PC-9 (cell line): ENCODE measurements around the gene RBL2. TPM values are rescaled to one million over a fixed set of nuclear protein-coding genes. Genes with fewer than 3 reads are reported as not detected.
"Not testable (repeated sequence)": the region's sequence is repeated elsewhere in the genome, so short reads cannot be mapped to it uniquely, and the experiment has no call there.

Experiments
- BruUV-seq: library from RNA; stranded (reverse); fragments of 400-500 nt; replicated peaks from 2 replicates; lab custom pipeline; 2021; lab: Mats Ljungman, UMichigan
- CTCF ChIA-PET: fragments of 300-600 bp; sonication (Branson Sonifier 250); formaldehyde crosslinking; loops from one replicate; lab custom pipeline; 2022; ENCODE audit warnings: antibody characterized with exemption; lab: Charles Lee
- POLR2A ChIA-PET: fragments of 300-600 bp; sonication (Branson Sonifier 250); formaldehyde crosslinking; loops from one replicate; lab custom pipeline; 2022; ENCODE audit warnings: antibody characterized with exemption; ENCODE audit not compliant: unreplicated experiment; lab: Charles Lee
- DNase-seq, 2 experiments: peaks; one replicate each; pipeline versions ENCODE4 v3.0.0 to v3.0.0-alpha.2; 2015 to 2022; ENCODE audit warnings: mixed read lengths in 1 of 2
- H2AFZ ChIP-seq: fragments of 200-600 bp; sonication (generic); 2 replicates; pipeline ENCODE4 v1.8.1; 2017; ENCODE audit warnings: antibody characterized with exemption
- H3F3A ChIP-seq: fragments of 200-600 bp; sonication (generic); 2 replicates; pipeline ENCODE4 v1.8.1; 2017; ENCODE audit warnings: antibody characterized with exemption, mild to moderate bottlenecking, low read depth; ENCODE audit not compliant: insufficient read depth
- H3K27ac ChIP-seq: fragments of 200-600 bp; sonication (generic); 2 replicates; pipeline ENCODE4 v1.6.1; 2016; ENCODE audit warnings: mixed run types
- H3K27me3 ChIP-seq: fragments of 200-600 bp; sonication (generic); 2 replicates; pipeline ENCODE4 v1.6.1; 2016; ENCODE audit warnings: low read depth, mixed run types; ENCODE audit not compliant: insufficient read depth
- H3K36me3 ChIP-seq: fragments of 200-600 bp; sonication (generic); 2 replicates; pipeline ENCODE4 v1.6.1; 2016; ENCODE audit warnings: low read depth, mixed run types
- H3K4me1 ChIP-seq: fragments of 200-600 bp; sonication (generic); replicated peaks from 2 replicates; pipeline ENCODE4 v1.6.1; 2016; ENCODE audit warnings: mixed run types; ENCODE audit not compliant: insufficient read depth
- H3K4me2 ChIP-seq: fragments of 200-600 bp; sonication (generic); 2 replicates; pipeline ENCODE4 v1.6.1; 2017; ENCODE audit warnings: mixed run types
- H3K4me3 ChIP-seq: fragments of 200-600 bp; sonication (generic); 2 replicates; pipeline ENCODE4 v1.6.1; 2016; ENCODE audit warnings: mixed run types
- H3K79me2 ChIP-seq: fragments of 200-600 bp; sonication (generic); 2 replicates; pipeline ENCODE4 v1.6.1; 2017; ENCODE audit warnings: low read depth, mixed run types
- H3K9me2 ChIP-seq: fragments of 200-600 bp; sonication (generic); 2 replicates; pipeline ENCODE4 v1.8.1; 2017; ENCODE audit warnings: mild to moderate bottlenecking; ENCODE audit not compliant: insufficient read depth
- H3K9me3 ChIP-seq: fragments of 200-600 bp; sonication (generic); 2 replicates; pipeline ENCODE4 v1.8.1; 2016; ENCODE audit warnings: low read depth; ENCODE audit not compliant: insufficient read depth
- H4K20me1 ChIP-seq: fragments of 200-600 bp; sonication (generic); 2 replicates; pipeline ENCODE4 v1.8.1; 2017; ENCODE audit not compliant: insufficient read depth
- CTCF ChIP-seq: fragments of 200-600 bp; sonication (generic); conservative IDR thresholded peaks from 2 replicates; pipeline ENCODE4 v1.6.1; 2017; ENCODE audit warnings: mixed run types, antibody characterized with exemption, mild to moderate bottlenecking, moderate library complexity
- EZH2 ChIP-seq: fragments of 200-600 bp; sonication (generic); IDR thresholded peaks from 2 replicates; pipeline ENCODE4 v1.8.0; 2017; ENCODE audit warnings: antibody characterized with exemption, low read depth
- intact Hi-C: fragments of 100-400 bp; cut with micrococcal nuclease; formaldehyde crosslinking; loops from one replicate; pipeline ENCODE4 v1.10.0; 2022; ENCODE audit not compliant: unreplicated experiment
- total RNA-seq: library from RNA; stranded (reverse); gene quantifications from 2 replicates; pipeline ENCODE4 v1.2.3, GENCODE V29; 2021

The RBL2 gene
- total RNA-seq, 1 experiment from 2014 or later, result 72.0 TPM

- no peaks in the 10 kb centered on the region for H3K79me2 ChIP-seq
- ChIA-PET POLR2A (interaction anchor here (0.5 kb wide), 1 partner anchor 75 kb away, joined by 3 read pairs; no protein-coding TSS in a partner anchor), CTCF (interaction anchor here (0.7 to 1.0 kb wide), 3 partner anchors 221 to 1318 kb away, joined by 3 read pairs; no protein-coding TSS in a partner anchor)
- H3K9me3 ChIP-seq, result no peaks in the 10 kb centered on the region
- no TSS peak for BruUV-seq
- no peaks in the 10 kb centered on the region for H3F3A ChIP-seq
- H3K27me3 ChIP-seq, result no peaks in the 10 kb centered on the region
- intact Hi-C loops, result no loop called here
- H4K20me1 ChIP-seq, result no peaks in the 10 kb centered on the region
- no peaks in the 10 kb centered on the region for H3K36me3 ChIP-seq
- peaks cover 15% of the 10 kb centered on the region for H3K4me1 ChIP-seq
- no peak overlapping the region for H3K4me3 ChIP-seq
- DNase-seq, result no peak
- no peaks in the 10 kb centered on the region for H3K9me2 ChIP-seq
- TF ChIP-seq CTCF (peak; percentile 55; the same call in 1 of the 2 replicates), EZH2 (no peak)
- peak overlapping the region; percentile 39 for H3K4me2 ChIP-seq
- no peak overlapping the region for H3K27ac ChIP-seq
- no peak overlapping the region for H2AFZ ChIP-seq
These were observed 76.4 kb downstream of the RBL2 start for GRCh38 chr16:53510704-53511070.

- intact Hi-C loops, result no loop called here
- TF ChIP-seq EZH2 (no peak), CTCF (no peak)
- Histone ChIP-seq H2AFZ (no peak overlapping the region), H3K36me3 (no peaks in the 10 kb centered on the region), H3K4me3 (no peak overlapping the region), H3K27ac (no peak overlapping the region), H3K79me2 (no peaks in the 10 kb centered on the region), H3K27me3 (no peaks in the 10 kb centered on the region), H3K4me2 (peak overlapping the region; percentile 39), H3K9me2 (no peaks in the 10 kb centered on the region), H3F3A (no peaks in the 10 kb centered on the region), H3K9me3 (no peaks in the 10 kb centered on the region), H4K20me1 (no peaks in the 10 kb centered on the region), H3K4me1 (peaks cover 15% of the 10 kb centered on the region)
- no TSS peak for BruUV-seq
- ChIA-PET CTCF (no interaction called here), POLR2A (no interaction called here)
- DNase-seq, result no peak
These were observed 76.8 kb downstream of the RBL2 start for GRCh38 chr16:53511084-53511402.

DNA sequence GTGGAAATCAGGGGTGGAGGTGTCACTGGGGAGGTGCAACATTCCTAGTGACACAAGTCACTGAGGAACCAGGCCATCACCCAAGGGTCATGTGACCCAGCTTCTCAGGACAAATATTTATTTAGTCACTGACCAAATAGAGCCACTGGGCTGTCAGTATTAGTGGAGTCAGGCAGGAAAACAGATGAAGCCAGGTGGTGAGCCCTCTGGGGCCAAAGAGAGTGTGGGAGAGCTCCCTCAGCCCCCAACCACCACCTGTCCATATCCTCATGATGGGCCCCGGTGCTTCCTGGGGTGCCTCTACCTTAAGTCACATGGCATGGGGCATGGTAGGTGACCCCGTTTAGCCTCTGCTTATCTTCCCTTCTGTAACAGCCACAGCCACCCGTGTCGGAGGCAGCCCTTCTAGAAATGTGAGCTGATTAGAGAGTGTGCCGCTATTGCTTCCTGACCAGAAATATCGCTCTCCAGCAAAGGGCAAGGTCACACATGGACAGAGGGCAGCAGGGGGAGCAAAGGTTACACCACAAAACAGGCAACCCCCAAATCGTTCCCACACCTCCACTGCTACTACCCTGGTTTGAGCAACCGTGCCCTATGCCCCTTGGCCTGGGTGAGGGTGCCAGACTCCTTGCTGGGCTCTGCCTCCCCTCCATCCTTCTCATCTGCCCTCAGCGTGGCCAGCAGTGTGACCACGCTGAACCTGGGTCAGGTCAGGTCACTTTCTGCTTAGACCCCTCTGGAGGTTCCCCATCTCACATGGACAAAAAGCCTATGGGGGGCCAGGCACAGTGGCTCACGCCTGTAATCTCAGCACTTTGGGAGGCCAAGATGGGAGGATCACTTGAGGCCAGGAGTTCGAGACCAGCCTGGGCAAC, 77.4 kb downstream of the RBL2 start:
- H3K27me3 ChIP-seq, result no peaks in the 10 kb centered on the region
- TF ChIP-seq CTCF (no peak), EZH2 (no peak)
- ChIA-PET POLR2A (no interaction called here), CTCF (interaction anchor here (0.6 kb wide), 1 partner anchor 82 kb away, joined by 3 read pairs; no protein-coding TSS in a partner anchor)
- intact Hi-C loops, result no loop called here
- H3K9me3 ChIP-seq, result no peaks in the 10 kb centered on the region
- peak overlapping the region; percentile 39 for H3K4me2 ChIP-seq
- no peaks in the 10 kb centered on the region for H3F3A ChIP-seq
- DNase-seq, result peak; percentile 56 to 87
- no peaks in the 10 kb centered on the region for H4K20me1 ChIP-seq
- no peaks in the 10 kb centered on the region for H3K36me3 ChIP-seq
- H3K27ac ChIP-seq, result no peak overlapping the region
- no peaks in the 10 kb centered on the region for H3K9me2 ChIP-seq
- H3K4me1 ChIP-seq, result peaks cover 15% of the 10 kb centered on the region
- BruUV-seq, result no TSS peak
- H3K4me3 ChIP-seq, result no peak overlapping the region
- H2AFZ ChIP-seq, result no peak overlapping the region
- H3K79me2 ChIP-seq, result no peaks in the 10 kb centered on the region

DNA sequence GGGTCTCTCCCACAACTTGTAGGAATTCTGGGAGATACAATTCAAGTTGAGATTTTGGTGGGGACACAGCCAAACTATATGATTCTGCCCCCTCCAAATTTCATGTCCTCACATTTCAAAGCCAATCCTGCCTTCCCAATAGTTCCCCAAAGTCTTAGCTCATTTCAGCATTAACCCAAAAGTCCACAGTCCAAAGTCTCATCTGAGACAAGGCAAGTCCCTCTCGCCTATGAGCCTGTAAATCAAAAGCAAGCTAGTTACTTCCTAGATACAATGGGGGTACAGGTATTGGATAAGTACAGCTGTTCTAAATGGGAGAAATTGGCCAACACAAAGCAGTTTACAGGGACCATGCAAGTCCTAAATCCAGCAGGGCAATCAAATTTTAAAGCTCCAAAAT, 78.5 kb downstream of the RBL2 start:
- H3F3A ChIP-seq, H2AFZ ChIP-seq, DNase-seq, H4K20me1 ChIP-seq, POLR2A ChIA-PET, H3K9me2 ChIP-seq, H3K79me2 ChIP-seq, H3K4me2 ChIP-seq, H3K36me3 ChIP-seq, intact Hi-C loops, H3K27me3 ChIP-seq, H3K27ac ChIP-seq, BruUV-seq, H3K9me3 ChIP-seq, H3K4me3 ChIP-seq: not testable (repeated sequence)
- CTCF ChIA-PET, result interaction anchor here (0.9 kb wide), 1 partner anchor 37 kb away, joined by 4 read pairs; no protein-coding TSS in a partner anchor
- peaks cover 15% of the 10 kb centered on the region for H3K4me1 ChIP-seq
